ENCODE data around the gene UBE2L3. TPM values are rescaled to one million over a fixed set of nuclear protein-coding genes. Genes with fewer than 3 reads are reported as not detected.
A peak's percentile ranks its signal among the peaks of the same experiment; 100 is the strongest.

The UBE2L3 gene
- total and polyA plus RNA-seq, 8 donors, result 43.3 to 55.7 (median 48.1) TPM

- TF ChIP-seq CTCF (IDR thresholded peaks at IDR 0.05), result no peak
- peak; percentile 96 for ATAC-seq
- DNase-seq, result peak; percentile 85 to 96 (median 91)
- intact Hi-C loops (cut with DNase I), result no loop called here
- peaks cover 7 to 29% of the 10 kb centered on the region in 2 donors for H3K4me1 ChIP-seq
- H3K27ac ChIP-seq, result peak overlapping the region in 1 of 2 donors; percentile 40
- H3K9me3 ChIP-seq, result no peaks in the 10 kb centered on the region
- H3K27me3 ChIP-seq, result peaks cover 0 to 7% of the 10 kb centered on the region in 2 donors
- peaks cover 0 to 25% of the 10 kb centered on the region in 2 donors for H3K36me3 ChIP-seq
- peak overlapping the region; percentile 59 to 70 for H3K4me3 ChIP-seq
These were observed 84.6 kb downstream of the UBE2L3 start for GRCh38 chr22:21652010-21652546.

DNA sequence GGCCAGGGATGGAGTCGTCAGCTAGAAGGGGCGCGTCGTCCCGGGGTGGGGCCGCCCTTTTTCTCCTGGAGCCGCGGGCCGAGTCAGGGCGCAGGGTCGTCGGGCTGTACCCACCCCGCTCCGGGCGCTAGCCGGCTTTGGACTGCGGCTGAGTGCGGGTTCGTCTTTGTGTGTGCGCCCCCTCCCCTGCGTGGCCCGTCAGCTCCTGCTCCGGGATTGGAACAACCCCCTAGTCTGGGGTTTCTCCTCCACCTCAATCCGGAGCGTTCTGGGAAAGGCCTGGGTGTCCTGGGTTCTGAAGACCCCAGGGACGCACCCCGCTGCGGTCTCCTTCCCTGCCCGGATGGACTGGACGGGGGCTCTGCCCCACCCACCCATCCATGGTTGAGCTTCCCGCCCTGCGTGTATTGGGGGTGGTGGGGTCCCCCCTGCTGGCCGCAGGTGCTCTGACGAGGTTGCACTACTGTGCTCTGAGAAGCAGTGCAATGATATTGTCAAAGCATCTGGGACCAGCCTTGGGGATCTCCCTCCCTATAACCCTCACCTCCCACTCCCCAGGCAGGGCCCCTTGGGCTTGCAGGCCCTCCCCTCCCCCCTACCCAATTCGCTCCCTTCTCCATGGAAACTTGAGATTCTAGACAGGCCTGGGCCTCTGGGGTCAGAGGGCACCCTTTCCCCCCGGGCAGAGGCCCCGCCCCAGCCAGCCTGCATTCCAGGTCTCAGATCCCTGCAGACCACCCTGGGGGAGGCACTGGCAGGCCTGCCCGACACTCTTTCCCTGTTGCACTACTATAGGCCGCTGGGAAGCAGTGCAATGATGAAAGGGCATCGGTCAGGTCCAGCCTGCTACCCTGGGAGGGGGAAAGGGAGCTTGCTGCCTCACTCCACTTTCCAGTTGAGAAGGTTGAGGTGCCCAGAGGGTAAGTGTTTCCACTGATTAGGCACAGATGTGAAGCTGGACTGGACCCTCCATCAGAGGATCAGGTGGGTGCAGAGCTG is 85.3 kb downstream of the UBE2L3 start:
- Histone ChIP-seq H3K36me3 (peaks cover 0 to 18% of the 10 kb centered on the region in 2 donors), H3K27me3 (peaks cover 0 to 11% of the 10 kb centered on the region in 2 donors), H3K4me1 (peaks cover 8 to 33% of the 10 kb centered on the region in 2 donors), H3K4me3 (peak overlapping the region; percentile 59 to 70), H3K9me3 (no peaks in the 10 kb centered on the region), H3K27ac (no peak overlapping the region)
- intact Hi-C loops (cut with DNase I), result no loop called here
- no peak for TF ChIP-seq CTCF (IDR thresholded peaks at IDR 0.05)
- peak in 1 of 4 donors; percentile 31 for DNase-seq
- ATAC-seq, result no peak

DNA sequence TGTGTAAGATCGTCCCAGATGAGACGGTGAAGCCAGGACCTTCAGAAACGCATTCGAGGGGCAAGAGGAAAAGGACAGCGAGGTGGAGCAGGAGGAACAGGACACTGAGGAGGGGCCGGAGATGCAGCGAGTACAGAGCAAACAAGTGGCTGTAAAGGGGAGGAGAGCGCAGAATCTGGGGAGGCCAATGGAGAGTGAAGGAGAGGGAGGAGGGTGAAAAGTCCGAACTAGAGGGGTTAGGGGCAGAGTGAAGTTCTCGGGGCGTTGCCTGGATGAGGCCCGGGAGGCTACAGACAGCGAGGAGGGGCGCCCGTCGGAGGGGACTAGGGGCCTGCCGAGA is 89.5 kb downstream of the UBE2L3 start:
- no peak for ATAC-seq
- peak overlapping the region in 1 of 2 donors; percentile 76 for H3K4me3 ChIP-seq
- H3K27ac ChIP-seq, result no peak overlapping the region

GRCh38 chr22:21657360-21658032 is 90.0 kb downstream of the UBE2L3 start:
- DNase-seq, result peak in 3 of 4 donors; percentile 65 to 97 (median 83)
- ATAC-seq, result peak; percentile 95
- TF ChIP-seq CTCF (IDR thresholded peaks at IDR 0.05), result peak in 1 of 2 donors; percentile 49
- Histone ChIP-seq H3K4me1 (peaks cover 6 to 22% of the 10 kb centered on the region in 2 donors), H3K36me3 (no peaks in the 10 kb centered on the region), H3K27ac (peak overlapping the region in 1 of 2 donors; percentile 55), H3K4me3 (peak overlapping the region; percentile 52 to 76), H3K9me3 (no peaks in the 10 kb centered on the region), H3K27me3 (peaks cover 0 to 8% of the 10 kb centered on the region in 2 donors)
- intact Hi-C loops (cut with DNase I), result no loop called here

More for the DNA sequence above, 89.5 kb downstream of the UBE2L3 start:
- no peaks in the 10 kb centered on the region for H3K9me3 ChIP-seq
- TF ChIP-seq CTCF (IDR thresholded peaks at IDR 0.05), result no peak
- H3K36me3 ChIP-seq, result no peaks in the 10 kb centered on the region
- intact Hi-C loops (cut with DNase I), result no loop called here
- H3K4me1 ChIP-seq, result peaks cover 6 to 27% of the 10 kb centered on the region in 2 donors
- H3K27me3 ChIP-seq, result peaks cover 0 to 11% of the 10 kb centered on the region in 2 donors
- no peak for DNase-seq
